ENCODE data around the gene PTPRN2. TPM values are rescaled to one million over a fixed set of nuclear protein-coding genes. Genes with fewer than 3 reads are reported as not detected.

Gene PTPRN2
- total RNA-seq, 1 experiment from 2014 or later = 0.11 TPM

GRCh38 chr7:157892751-157893523 lies 694.7 kb downstream of the PTPRN2 start:
- Histone ChIP-seq H3K9me3 (ENCODE audit: low read depth, low read length, poor library complexity, severe bottlenecking) (no peaks in the 10 kb centered on the region), H3K27me3 (replicated peaks; ENCODE audit: insufficient read depth, low read depth, low read length, poor library complexity) (no peaks in the 10 kb centered on the region), H3K36me3 (ENCODE audit: insufficient read depth, low read length, poor library complexity, severe bottlenecking) (no peaks in the 10 kb centered on the region), H3K27ac (ENCODE audit: low read depth, low read length, poor library complexity, severe bottlenecking) (no peak overlapping the region), H3K4me1 (ENCODE audit: insufficient read depth, low read length, poor library complexity, severe bottlenecking) (no peaks in the 10 kb centered on the region), H3K4me3 (ENCODE audit: low read depth, low read length, poor library complexity, severe bottlenecking) (no peak overlapping the region)
- TF ChIP-seq CTCF (conservative IDR thresholded peaks at IDR 0.05; ENCODE audit: low read depth, low read length) (no peak), EZH2 (IDR thresholded peaks at IDR 0.05; ENCODE audit: borderline replicate concordance, low read depth, low read length, poor library complexity, severe bottlenecking) (no peak)
- no peak for DNase-seq (ENCODE audit: low spot score)
- BruUV-seq (replicated peaks) = no TSS peak
- ChIA-PET CTCF (no interaction called here), POLR2A (ENCODE audit: low non-redundant PET) (no interaction called here)
- intact Hi-C loops (cut with micrococcal nuclease; ENCODE audit: unreplicated experiment) = no loop called here

- no peaks in the 10 kb centered on the region for H3K4me1 ChIP-seq (ENCODE audit: insufficient read depth, low read length, poor library complexity, severe bottlenecking)
- TF ChIP-seq CTCF (conservative IDR thresholded peaks at IDR 0.05; ENCODE audit: low read depth, low read length) (no peak), EZH2 (IDR thresholded peaks at IDR 0.05; ENCODE audit: borderline replicate concordance, low read depth, low read length, poor library complexity, severe bottlenecking) (no peak)
- no peak for DNase-seq (ENCODE audit: low spot score)
- H3K27me3 ChIP-seq (replicated peaks; ENCODE audit: insufficient read depth, low read depth, low read length, poor library complexity) = no peaks in the 10 kb centered on the region
- no peak overlapping the region for H3K27ac ChIP-seq (ENCODE audit: low read depth, low read length, poor library complexity, severe bottlenecking)
- H3K4me3 ChIP-seq (ENCODE audit: low read depth, low read length, poor library complexity, severe bottlenecking) = no peak overlapping the region
- CTCF ChIA-PET = no interaction called here
- intact Hi-C loops (cut with micrococcal nuclease; ENCODE audit: unreplicated experiment) = no loop called here
- H3K36me3 ChIP-seq (ENCODE audit: insufficient read depth, low read length, poor library complexity, severe bottlenecking) = no peaks in the 10 kb centered on the region
- no peaks in the 10 kb centered on the region for H3K9me3 ChIP-seq (ENCODE audit: low read depth, low read length, poor library complexity, severe bottlenecking)
- no TSS peak for BruUV-seq (replicated peaks)
- POLR2A ChIA-PET (ENCODE audit: low non-redundant PET) = no interaction called here
Measured at GRCh38 chr7:157890921-157891401, 696.7 kb downstream of the PTPRN2 start.

- TF ChIP-seq EZH2 (IDR thresholded peaks at IDR 0.05; ENCODE audit: borderline replicate concordance, low read depth, low read length, poor library complexity, severe bottlenecking) (no peak), CTCF (conservative IDR thresholded peaks at IDR 0.05; ENCODE audit: low read depth, low read length) (no peak)
- DNase-seq (ENCODE audit: low spot score) = no peak
- Histone ChIP-seq H3K27ac (ENCODE audit: low read depth, low read length, poor library complexity, severe bottlenecking) (no peak overlapping the region), H3K36me3 (ENCODE audit: insufficient read depth, low read length, poor library complexity, severe bottlenecking) (no peaks in the 10 kb centered on the region), H3K27me3 (replicated peaks; ENCODE audit: insufficient read depth, low read depth, low read length, poor library complexity) (no peaks in the 10 kb centered on the region), H3K4me1 (ENCODE audit: insufficient read depth, low read length, poor library complexity, severe bottlenecking) (no peaks in the 10 kb centered on the region), H3K9me3 (ENCODE audit: low read depth, low read length, poor library complexity, severe bottlenecking) (no peaks in the 10 kb centered on the region), H3K4me3 (ENCODE audit: low read depth, low read length, poor library complexity, severe bottlenecking) (no peak overlapping the region)
- BruUV-seq (replicated peaks) = no TSS peak
- intact Hi-C loops (cut with micrococcal nuclease; ENCODE audit: unreplicated experiment) = no loop called here
- POLR2A ChIA-PET (ENCODE audit: low non-redundant PET) = no interaction called here
- CTCF ChIA-PET = no interaction called here
Measured at GRCh38 chr7:157889480-157889879, 698.1 kb downstream of the PTPRN2 start.

Measured in A673 (cell line).